SK-N-SH treated with all-trans-retinoic acid at 6 μM for 48 hours (cell line): ENCODE data around the gene MITF.

Experiments
- ARNTL ChIP-seq: fragments of 450-650 bp; formaldehyde crosslinking; IDR thresholded peaks from 2 replicates; pipeline ENCODE4 v1.5.0; 2020; ENCODE audit warnings: low read depth, mild to moderate bottlenecking, moderate library complexity, borderline replicate concordance
- CREB5 ChIP-seq: fragments of 250-450 bp; sonication (Bioruptor Pico); IDR thresholded peaks from 2 replicates; pipeline ENCODE4 v1.5.1; 2020; ENCODE audit warnings: low read depth, mild to moderate bottlenecking, moderate library complexity
- CSDC2 ChIP-seq: fragments of 250-450 bp; sonication (Bioruptor Pico); IDR thresholded peaks from 2 replicates; pipeline ENCODE4 v1.5.0; 2020; ENCODE audit warnings: mild to moderate bottlenecking, moderate library complexity
- CSRNP3 ChIP-seq: fragments of 250-450 bp; sonication (Bioruptor Pico); IDR thresholded peaks from 2 replicates; pipeline ENCODE4 v1.5.1; 2021; ENCODE audit warnings: mild to moderate bottlenecking, moderate library complexity
- PATZ1 ChIP-seq: fragments of 250-450 bp; sonication (Bioruptor Pico); IDR thresholded peaks from 2 replicates; pipeline ENCODE4 v1.8.0; 2020; ENCODE audit warnings: mild to moderate bottlenecking, moderate library complexity, borderline replicate concordance
- POU6F1 ChIP-seq: fragments of 250-450 bp; sonication (Bioruptor Pico); IDR thresholded peaks from 2 replicates; pipeline ENCODE4 v1.8.0; 2021; ENCODE audit warnings: low read depth, mild to moderate bottlenecking, moderate library complexity, borderline replicate concordance
- PPARA ChIP-seq: fragments of 250-450 bp; sonication (Bioruptor Pico); IDR thresholded peaks from 2 replicates; pipeline ENCODE4 v1.5.0; 2020; ENCODE audit warnings: mild to moderate bottlenecking, borderline replicate concordance
- RARB ChIP-seq: fragments of 250-450 bp; sonication (Bioruptor Pico); IDR thresholded peaks from 2 replicates; pipeline ENCODE4 v1.8.0; 2021; ENCODE audit warnings: mild to moderate bottlenecking, moderate library complexity
- TCF4 ChIP-seq: fragments of 250-450 bp; sonication (Bioruptor Pico); IDR thresholded peaks from 2 replicates; pipeline ENCODE4 v1.8.0; 2021; ENCODE audit warnings: mild to moderate bottlenecking, moderate library complexity, borderline replicate concordance
- TSHZ2 ChIP-seq: fragments of 250-450 bp; sonication (Bioruptor Pico); IDR thresholded peaks from 2 replicates; pipeline ENCODE4 v1.5.0; 2020; ENCODE audit warnings: mild to moderate bottlenecking, moderate library complexity
- ZFP3 ChIP-seq: fragments of 250-450 bp; sonication (Bioruptor Pico); IDR thresholded peaks from 2 replicates; pipeline ENCODE4 v1.5.0; 2020; ENCODE audit warnings: mild to moderate bottlenecking, moderate library complexity
- ZFP30 ChIP-seq: fragments of 450-650 bp; formaldehyde crosslinking; IDR thresholded peaks from 2 replicates; pipeline ENCODE4 v1.5.0; 2022; ENCODE audit warnings: mild to moderate bottlenecking, moderate library complexity
- ZNF70 ChIP-seq: fragments of 450-650 bp; formaldehyde crosslinking; IDR thresholded peaks from 2 replicates; pipeline ENCODE4 v1.5.0; 2020; ENCODE audit warnings: mild to moderate bottlenecking, moderate library complexity
- ZNF8 ChIP-seq: fragments of 450-650 bp; formaldehyde crosslinking; IDR thresholded peaks from 2 replicates; pipeline ENCODE4 v1.5.0; 2020; ENCODE audit warnings: mild to moderate bottlenecking, moderate library complexity

- TF ChIP-seq PATZ1 (no peak), RARB (CRISPR knock-in tag) (no peak), ZFP30 (CRISPR knock-in tag) (no peak), ARNTL (CRISPR knock-in tag) (no peak), TCF4 (no peak), CREB5 (CRISPR knock-in tag) (no peak), ZFP3 (no peak), ZNF70 (CRISPR knock-in tag) (no peak), ZNF8 (CRISPR knock-in tag) (no peak), PPARA (CRISPR knock-in tag) (no peak), CSDC2 (no peak), TSHZ2 (CRISPR knock-in tag) (no peak), POU6F1 (CRISPR knock-in tag) (no peak), CSRNP3 (CRISPR knock-in tag) (no peak)
These were observed 116.3 kb downstream of the MITF start for GRCh38 chr3:69855436-69856162.
